Ishikawa (cell line): ENCODE data around the gene RAB31.

ENCODE experiments used
- CEBPB ChIP-seq: IDR thresholded peaks from 2 replicates; pipeline ENCODE4 v1.6.1; 2012
- EP300 ChIP-seq: IDR thresholded peaks from 2 replicates; pipeline ENCODE4 v1.6.1; 2012; ENCODE audit warnings: borderline replicate concordance
- NFIC ChIP-seq: IDR thresholded peaks from 2 replicates; pipeline ENCODE4 v1.6.1; 2012
- TCF12 ChIP-seq: IDR thresholded peaks from 2 replicates; pipeline ENCODE4 v1.6.1; 2012; ENCODE audit warnings: low read depth
- TF ChIP-seq, protein P1 (sequence below): IDR thresholded peaks from 2 replicates; pipeline ENCODE4 v1.6.1; 2012; ENCODE audit warnings: low read depth, mild to moderate bottlenecking
- TF ChIP-seq, protein P2 (sequence below): IDR thresholded peaks from 2 replicates; pipeline ENCODE4 v1.6.1; 2012

DNA sequence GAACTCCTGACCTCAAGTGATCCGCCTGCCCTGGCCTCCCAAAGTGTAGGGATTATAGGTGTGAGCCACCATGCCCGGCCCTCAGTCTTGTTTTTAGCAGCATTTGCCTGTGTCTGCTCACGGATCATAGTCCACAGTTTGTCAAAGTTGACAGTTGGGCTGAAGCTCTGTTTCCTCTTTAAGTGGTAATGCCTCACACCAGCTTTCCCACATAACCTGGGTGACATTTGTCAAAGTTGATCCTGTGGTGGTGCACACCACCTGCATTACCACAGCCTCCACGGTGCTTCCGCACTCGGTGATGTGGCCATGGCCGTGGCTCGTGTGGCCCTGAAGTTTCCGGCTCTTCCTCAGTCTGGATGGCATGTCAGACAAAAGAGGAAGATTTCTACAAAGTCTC is 27.1 kb downstream of the RAB31 start:
- no peak for TF ChIP-seq EP300
- no peak for TF ChIP-seq CEBPB
- TF ChIP-seq, protein P1, sequence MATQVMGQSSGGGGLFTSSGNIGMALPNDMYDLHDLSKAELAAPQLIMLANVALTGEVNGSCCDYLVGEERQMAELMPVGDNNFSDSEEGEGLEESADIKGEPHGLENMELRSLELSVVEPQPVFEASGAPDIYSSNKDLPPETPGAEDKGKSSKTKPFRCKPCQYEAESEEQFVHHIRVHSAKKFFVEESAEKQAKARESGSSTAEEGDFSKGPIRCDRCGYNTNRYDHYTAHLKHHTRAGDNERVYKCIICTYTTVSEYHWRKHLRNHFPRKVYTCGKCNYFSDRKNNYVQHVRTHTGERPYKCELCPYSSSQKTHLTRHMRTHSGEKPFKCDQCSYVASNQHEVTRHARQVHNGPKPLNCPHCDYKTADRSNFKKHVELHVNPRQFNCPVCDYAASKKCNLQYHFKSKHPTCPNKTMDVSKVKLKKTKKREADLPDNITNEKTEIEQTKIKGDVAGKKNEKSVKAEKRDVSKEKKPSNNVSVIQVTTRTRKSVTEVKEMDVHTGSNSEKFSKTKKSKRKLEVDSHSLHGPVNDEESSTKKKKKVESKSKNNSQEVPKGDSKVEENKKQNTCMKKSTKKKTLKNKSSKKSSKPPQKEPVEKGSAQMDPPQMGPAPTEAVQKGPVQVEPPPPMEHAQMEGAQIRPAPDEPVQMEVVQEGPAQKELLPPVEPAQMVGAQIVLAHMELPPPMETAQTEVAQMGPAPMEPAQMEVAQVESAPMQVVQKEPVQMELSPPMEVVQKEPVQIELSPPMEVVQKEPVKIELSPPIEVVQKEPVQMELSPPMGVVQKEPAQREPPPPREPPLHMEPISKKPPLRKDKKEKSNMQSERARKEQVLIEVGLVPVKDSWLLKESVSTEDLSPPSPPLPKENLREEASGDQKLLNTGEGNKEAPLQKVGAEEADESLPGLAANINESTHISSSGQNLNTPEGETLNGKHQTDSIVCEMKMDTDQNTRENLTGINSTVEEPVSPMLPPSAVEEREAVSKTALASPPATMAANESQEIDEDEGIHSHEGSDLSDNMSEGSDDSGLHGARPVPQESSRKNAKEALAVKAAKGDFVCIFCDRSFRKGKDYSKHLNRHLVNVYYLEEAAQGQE = no peak
- TF ChIP-seq TCF12 = no peak
- TF ChIP-seq, protein P2, sequence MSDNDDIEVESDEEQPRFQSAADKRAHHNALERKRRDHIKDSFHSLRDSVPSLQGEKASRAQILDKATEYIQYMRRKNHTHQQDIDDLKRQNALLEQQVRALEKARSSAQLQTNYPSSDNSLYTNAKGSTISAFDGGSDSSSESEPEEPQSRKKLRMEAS = no peak
- no peak for TF ChIP-seq NFIC
